Epithelial cell of proximal tubule (primary cell): ENCODE results near the gene LPIN1. TPM values are rescaled to one million over a fixed set of nuclear protein-coding genes. Genes with fewer than 3 reads are reported as not detected.
A peak's percentile ranks its signal among the peaks of the same experiment; 100 is the strongest.

Source experiments
- DNase-seq: peaks from one replicate; pipeline ENCODE4 v3.0.0-alpha.2; 2011; ENCODE audit warnings: low read depth
- H3K4me3 ChIP-seq: 2 replicates; pipeline ENCODE4 v1.5.1; 2011; ENCODE audit warnings: low read depth, mild to moderate bottlenecking, low read length
- CTCF ChIP-seq: conservative IDR thresholded peaks from 2 replicates; pipeline ENCODE4 v1.5.1; 2012; ENCODE audit warnings: low read depth, mild to moderate bottlenecking, low read length
- total RNA-seq: library from RNA; depleted of rRNA; stranded (reverse); fragments of >200 nt; gene quantifications from 2 replicates; pipeline ENCODE4 v1.2.3, GENCODE V29; 2015

The LPIN1 gene
- total RNA-seq, 1 donor from 2014 or later = 33.8 TPM

GRCh38 chr2:11828933-11829323, 82.5 kb downstream of the LPIN1 start:
- TF ChIP-seq CTCF = no peak
- DNase-seq = no peak
- no peak overlapping the region for H3K4me3 ChIP-seq

GRCh38 chr2:11829324-11829946, 83.0 kb downstream of the LPIN1 start:
- DNase-seq = no peak
- peak; percentile 63 for TF ChIP-seq CTCF
- H3K4me3 ChIP-seq = peak overlapping the region; percentile 37

GRCh38 chr2:11829947-11830707, 83.7 kb downstream of the LPIN1 start:
- TF ChIP-seq CTCF = peak; percentile 70
- DNase-seq = peak; percentile 87
- H3K4me3 ChIP-seq = peak overlapping the region; percentile 37

GRCh38 chr2:11830708-11831301, 84.4 kb downstream of the LPIN1 start:
- no peak for DNase-seq
- TF ChIP-seq CTCF = no peak
- peak overlapping the region; percentile 37 for H3K4me3 ChIP-seq

GRCh38 chr2:11831415-11831814, 85.0 kb downstream of the LPIN1 start:
- no peak for TF ChIP-seq CTCF
- no peak overlapping the region for H3K4me3 ChIP-seq
- no peak for DNase-seq

GRCh38 chr2:11832531-11832930, 86.1 kb downstream of the LPIN1 start:
- DNase-seq = no peak
- TF ChIP-seq CTCF = no peak
- H3K4me3 ChIP-seq = no peak overlapping the region
